ENCODE data around the gene TRAPPC12. TPM values are rescaled to one million over a fixed set of nuclear protein-coding genes. Genes with fewer than 3 reads are reported as not detected.
"Not testable (repeated sequence)": the region's sequence is repeated elsewhere in the genome, so short reads cannot be mapped to it uniquely, and the experiment has no call there.

The TRAPPC12 gene
- total RNA-seq, 1 donor from 2014 or later = 121 TPM

DNA sequence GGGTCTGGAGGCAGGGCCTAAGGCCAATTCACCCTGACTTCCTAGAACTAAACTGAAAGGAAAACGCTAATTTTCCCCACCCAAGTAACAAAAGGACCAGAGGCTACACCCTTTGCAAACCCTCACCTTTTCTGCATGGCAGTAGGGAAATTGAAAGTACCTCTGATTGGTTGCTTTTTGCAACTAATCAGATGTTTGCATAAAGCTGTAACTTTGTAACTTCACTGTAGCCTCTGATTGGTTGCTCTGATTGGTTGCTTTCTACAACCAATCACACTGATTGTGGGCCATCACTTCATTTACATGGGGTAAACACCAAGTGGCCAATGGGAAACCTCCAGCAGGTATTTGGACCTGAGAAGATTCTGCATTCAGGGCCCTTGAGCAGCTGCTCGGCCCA, 22.7 kb upstream of the TRAPPC12 start:
- no peak for DNase-seq (ENCODE audit: low spot score, unreplicated experiment)
- peaks cover 14% of the 10 kb centered on the region for H3K36me3 Mint-ChIP-seq (ENCODE audit: insufficient read depth)
- peak overlapping the region; percentile 37 for H3K27ac Mint-ChIP-seq
- H3K9me3 Mint-ChIP-seq (ENCODE audit: low read depth) = peaks cover 4% of the 10 kb centered on the region
- peaks cover 3% of the 10 kb centered on the region for H3K4me1 Mint-ChIP-seq (ENCODE audit: low read depth)
- H3K27me3 Mint-ChIP-seq = no peaks in the 10 kb centered on the region
- TF ChIP-seq, protein P1, sequence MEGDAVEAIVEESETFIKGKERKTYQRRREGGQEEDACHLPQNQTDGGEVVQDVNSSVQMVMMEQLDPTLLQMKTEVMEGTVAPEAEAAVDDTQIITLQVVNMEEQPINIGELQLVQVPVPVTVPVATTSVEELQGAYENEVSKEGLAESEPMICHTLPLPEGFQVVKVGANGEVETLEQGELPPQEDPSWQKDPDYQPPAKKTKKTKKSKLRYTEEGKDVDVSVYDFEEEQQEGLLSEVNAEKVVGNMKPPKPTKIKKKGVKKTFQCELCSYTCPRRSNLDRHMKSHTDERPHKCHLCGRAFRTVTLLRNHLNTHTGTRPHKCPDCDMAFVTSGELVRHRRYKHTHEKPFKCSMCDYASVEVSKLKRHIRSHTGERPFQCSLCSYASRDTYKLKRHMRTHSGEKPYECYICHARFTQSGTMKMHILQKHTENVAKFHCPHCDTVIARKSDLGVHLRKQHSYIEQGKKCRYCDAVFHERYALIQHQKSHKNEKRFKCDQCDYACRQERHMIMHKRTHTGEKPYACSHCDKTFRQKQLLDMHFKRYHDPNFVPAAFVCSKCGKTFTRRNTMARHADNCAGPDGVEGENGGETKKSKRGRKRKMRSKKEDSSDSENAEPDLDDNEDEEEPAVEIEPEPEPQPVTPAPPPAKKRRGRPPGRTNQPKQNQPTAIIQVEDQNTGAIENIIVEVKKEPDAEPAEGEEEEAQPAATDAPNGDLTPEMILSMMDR (IDR thresholded peaks at IDR 0.05; ENCODE audit: unreplicated experiment) = no peak
- no peak overlapping the region for H3K4me3 Mint-ChIP-seq (ENCODE audit: low read depth)

DNA sequence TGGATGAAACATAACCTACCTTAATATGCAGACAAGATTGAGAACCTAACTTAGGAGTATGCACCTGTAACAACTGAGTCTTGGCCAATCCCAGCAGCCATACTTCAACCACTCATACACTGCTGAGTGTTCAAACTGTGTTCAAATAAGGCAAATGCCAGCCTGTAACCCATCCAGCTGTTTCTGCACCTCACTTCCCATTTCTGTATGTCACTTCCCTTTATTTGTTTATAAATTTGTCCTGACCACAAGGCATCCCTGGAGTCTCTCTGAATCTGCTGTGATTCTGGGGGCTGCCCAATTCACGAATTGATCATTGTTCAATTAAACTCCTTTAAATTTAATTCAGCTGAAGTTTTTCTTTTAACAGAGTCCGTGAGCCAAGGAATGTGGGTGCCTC, 22.0 kb upstream of the TRAPPC12 start:
- not testable (repeated sequence) for H3K4me1 Mint-ChIP-seq (ENCODE audit: low read depth); H3K9me3 Mint-ChIP-seq (ENCODE audit: low read depth); DNase-seq (ENCODE audit: low spot score, unreplicated experiment); H3K27me3 Mint-ChIP-seq; H3K4me3 Mint-ChIP-seq (ENCODE audit: low read depth); H3K27ac Mint-ChIP-seq
- H3K36me3 Mint-ChIP-seq (ENCODE audit: insufficient read depth) = peaks cover 12% of the 10 kb centered on the region

DNA sequence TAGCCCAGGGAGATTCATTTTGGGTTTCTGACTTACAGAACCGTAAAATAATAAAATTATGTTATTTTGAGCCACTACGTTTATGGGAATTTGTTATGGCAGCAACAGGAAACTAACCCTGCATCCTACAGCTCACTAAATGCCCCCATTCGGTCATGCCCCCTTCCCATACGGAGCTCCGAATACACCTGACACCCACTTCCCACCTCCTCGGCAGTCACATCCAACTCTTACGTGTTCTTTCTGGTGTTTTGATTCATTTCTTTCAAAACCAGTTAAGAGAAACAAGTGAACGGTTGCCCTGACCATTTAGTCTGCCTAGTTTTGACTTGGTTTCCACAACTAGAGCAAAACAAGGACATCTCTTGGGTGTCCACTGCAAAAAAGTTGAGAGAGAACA, 21.6 kb upstream of the TRAPPC12 start:
- TF ChIP-seq, protein P1 (IDR thresholded peaks at IDR 0.05; ENCODE audit: unreplicated experiment) = no peak
- Mint-ChIP-seq H3K27me3 (no peaks in the 10 kb centered on the region), H3K9me3 (ENCODE audit: low read depth) (no peaks in the 10 kb centered on the region), H3K4me1 (ENCODE audit: low read depth) (peaks cover 9% of the 10 kb centered on the region), H3K27ac (no peak overlapping the region), H3K4me3 (ENCODE audit: low read depth) (no peak overlapping the region), H3K36me3 (ENCODE audit: insufficient read depth) (peaks cover 8% of the 10 kb centered on the region)
- no peak for DNase-seq (ENCODE audit: low spot score, unreplicated experiment)

DNA sequence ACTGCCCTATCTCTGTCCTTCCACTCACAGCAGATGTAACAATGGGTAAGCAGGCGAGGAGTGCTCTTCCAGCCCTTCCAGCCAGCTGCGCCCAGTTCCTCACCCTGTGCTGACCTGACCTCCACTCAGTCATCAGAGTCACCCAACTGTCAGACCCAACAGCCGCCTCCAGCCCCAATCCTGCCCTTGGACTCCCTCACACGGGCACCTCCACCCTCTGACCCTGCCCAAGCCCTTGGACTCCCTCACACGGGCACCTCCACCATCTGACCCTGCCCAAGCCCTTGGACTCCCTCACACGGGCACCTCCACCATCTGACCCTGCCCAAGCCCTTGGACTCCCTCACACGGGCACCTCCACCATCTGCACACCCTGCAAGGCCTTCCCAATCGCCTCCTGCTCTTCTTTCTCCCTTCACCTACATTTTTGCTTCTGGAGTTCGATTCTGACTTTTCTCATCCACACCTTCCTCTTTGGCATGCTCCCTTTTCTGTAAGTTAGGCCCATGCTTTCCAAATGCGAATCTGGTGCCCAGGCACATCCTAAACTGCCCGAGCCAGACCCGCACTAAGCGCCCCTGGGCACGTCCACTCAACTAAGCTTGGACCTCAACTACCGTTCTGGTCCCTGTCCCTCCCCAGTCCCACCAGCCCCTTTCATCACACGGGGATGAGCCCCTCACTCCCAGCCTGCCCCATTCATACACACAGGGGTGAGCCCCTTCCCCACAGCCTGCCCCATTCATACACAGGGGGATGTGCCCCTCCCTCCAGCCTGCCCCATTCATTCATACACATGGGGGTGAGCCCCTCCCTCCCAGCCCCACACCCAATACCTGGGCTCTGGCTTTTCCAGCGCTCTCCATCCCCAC, 17.7 kb upstream of the TRAPPC12 start:
- Mint-ChIP-seq H3K27me3 (no peaks in the 10 kb centered on the region), H3K4me1 (ENCODE audit: low read depth) (peaks cover 15% of the 10 kb centered on the region), H3K9me3 (ENCODE audit: low read depth) (no peaks in the 10 kb centered on the region), H3K36me3 (ENCODE audit: insufficient read depth) (peaks cover 1% of the 10 kb centered on the region), H3K4me3 (ENCODE audit: low read depth) (no peak overlapping the region), H3K27ac (peak overlapping the region; percentile 2)
- TF ChIP-seq, protein P1 (IDR thresholded peaks at IDR 0.05; ENCODE audit: unreplicated experiment) = no peak
- no peak for DNase-seq (ENCODE audit: low spot score, unreplicated experiment)

DNA sequence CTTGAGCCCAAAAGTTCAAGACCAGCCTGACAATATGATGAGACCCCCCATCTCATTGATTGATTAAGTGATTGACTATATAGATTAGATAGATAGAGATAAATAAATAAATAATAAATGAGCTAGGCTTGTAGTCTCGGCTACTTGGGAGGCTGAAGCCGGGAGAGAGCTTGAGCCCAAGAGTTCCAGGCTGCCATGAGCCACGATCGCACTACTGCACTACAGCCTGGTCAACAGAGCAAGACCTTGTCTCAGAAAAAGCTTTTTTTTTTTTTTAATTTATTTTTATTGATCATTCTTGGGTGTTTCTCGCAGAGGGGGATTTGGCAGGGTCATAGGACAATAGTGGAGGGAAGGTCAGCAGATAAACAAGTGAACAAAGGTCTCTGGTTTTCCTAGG, 14.3 kb upstream of the TRAPPC12 start:
- no peak for DNase-seq (ENCODE audit: low spot score, unreplicated experiment)
- Mint-ChIP-seq H3K4me1 (ENCODE audit: low read depth) (peaks cover 15% of the 10 kb centered on the region), H3K9me3 (ENCODE audit: low read depth) (no peaks in the 10 kb centered on the region), H3K4me3 (ENCODE audit: low read depth) (no peak overlapping the region), H3K27me3 (no peaks in the 10 kb centered on the region), H3K27ac (no peak overlapping the region), H3K36me3 (ENCODE audit: insufficient read depth) (peaks cover 11% of the 10 kb centered on the region)
- TF ChIP-seq, protein P1 (IDR thresholded peaks at IDR 0.05; ENCODE audit: unreplicated experiment) = no peak

DNA sequence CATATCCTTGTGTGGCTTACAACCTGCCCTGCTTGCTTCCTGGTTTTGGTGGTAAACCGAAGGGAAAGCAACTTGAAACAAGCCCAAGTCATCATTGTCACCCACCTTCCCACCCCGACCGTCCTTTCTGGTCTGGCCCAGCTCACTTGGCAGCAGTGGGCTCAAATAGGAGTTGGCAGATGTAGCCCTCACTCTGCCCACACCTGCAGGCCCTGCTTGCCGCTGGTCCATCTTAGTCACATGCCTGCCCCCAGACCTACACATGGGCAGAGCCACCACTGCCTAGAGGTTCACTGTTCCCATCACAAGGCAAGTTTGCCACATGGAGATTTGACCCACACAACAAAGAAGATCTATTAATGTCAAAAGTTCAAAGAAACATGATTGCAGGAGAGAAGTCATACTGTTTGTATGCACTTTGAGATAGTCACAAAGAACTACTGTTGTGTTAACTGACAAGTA, 11.2 kb upstream of the TRAPPC12 start:
- DNase-seq (ENCODE audit: low spot score, unreplicated experiment) = no peak
- H3K4me1 Mint-ChIP-seq (ENCODE audit: low read depth) = peaks cover 5% of the 10 kb centered on the region
- TF ChIP-seq, protein P1 (IDR thresholded peaks at IDR 0.05; ENCODE audit: unreplicated experiment) = no peak
- H3K36me3 Mint-ChIP-seq (ENCODE audit: insufficient read depth) = peaks cover 12% of the 10 kb centered on the region
- no peak overlapping the region for H3K27ac Mint-ChIP-seq
- no peak overlapping the region for H3K4me3 Mint-ChIP-seq (ENCODE audit: low read depth)
- H3K27me3 Mint-ChIP-seq = no peaks in the 10 kb centered on the region
- H3K9me3 Mint-ChIP-seq (ENCODE audit: low read depth) = no peaks in the 10 kb centered on the region

DNA sequence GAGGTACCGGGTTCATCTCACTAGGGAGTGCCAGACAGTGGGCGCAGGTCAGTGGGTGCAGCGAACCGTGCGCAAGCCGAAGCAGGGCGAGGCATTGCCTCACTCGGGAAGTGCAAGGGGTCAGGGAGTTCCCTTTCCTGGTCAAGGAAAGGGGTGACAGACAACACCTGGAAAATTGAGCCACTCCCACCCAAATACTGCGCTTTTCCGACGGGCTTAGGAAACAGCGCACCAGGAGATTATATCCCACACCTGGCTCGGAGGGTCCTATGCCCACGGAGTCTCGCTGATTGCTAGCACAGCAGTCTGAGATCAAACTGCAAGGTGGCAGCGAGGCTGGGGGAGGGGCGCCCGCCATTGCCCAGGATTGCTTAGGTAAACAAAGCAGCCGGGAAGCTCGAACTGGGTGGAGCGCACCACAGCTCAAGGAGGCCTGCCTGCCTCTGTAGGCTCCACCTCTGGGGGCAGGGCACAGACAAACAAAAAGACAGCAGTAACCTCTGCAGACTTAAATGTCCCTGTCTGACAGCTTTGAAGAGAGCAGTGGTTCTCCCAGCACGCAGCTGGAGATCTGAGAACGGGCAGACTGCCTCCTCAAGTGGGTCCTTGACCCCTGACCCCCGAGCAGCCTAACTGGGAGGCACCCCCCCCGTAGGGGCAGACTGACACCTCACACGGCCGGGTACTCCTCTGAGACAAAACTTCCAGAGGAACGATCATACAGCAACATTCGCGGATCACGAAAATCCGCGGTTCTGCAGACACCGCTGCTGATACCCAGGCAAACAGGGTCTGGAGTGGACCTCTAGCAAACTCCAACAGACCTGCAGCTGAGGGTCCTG, 9.9 kb upstream of the TRAPPC12 start:
- not testable (repeated sequence) for H3K27ac Mint-ChIP-seq; DNase-seq (ENCODE audit: low spot score, unreplicated experiment); H3K4me1 Mint-ChIP-seq (ENCODE audit: low read depth); H3K9me3 Mint-ChIP-seq (ENCODE audit: low read depth); H3K4me3 Mint-ChIP-seq (ENCODE audit: low read depth); H3K27me3 Mint-ChIP-seq
- H3K36me3 Mint-ChIP-seq (ENCODE audit: insufficient read depth) = peaks cover 12% of the 10 kb centered on the region

Data from progenitor cell of endocrine pancreas (in vitro differentiated cells).